Measurements from ENCODE around the gene CEP78.

DNA sequence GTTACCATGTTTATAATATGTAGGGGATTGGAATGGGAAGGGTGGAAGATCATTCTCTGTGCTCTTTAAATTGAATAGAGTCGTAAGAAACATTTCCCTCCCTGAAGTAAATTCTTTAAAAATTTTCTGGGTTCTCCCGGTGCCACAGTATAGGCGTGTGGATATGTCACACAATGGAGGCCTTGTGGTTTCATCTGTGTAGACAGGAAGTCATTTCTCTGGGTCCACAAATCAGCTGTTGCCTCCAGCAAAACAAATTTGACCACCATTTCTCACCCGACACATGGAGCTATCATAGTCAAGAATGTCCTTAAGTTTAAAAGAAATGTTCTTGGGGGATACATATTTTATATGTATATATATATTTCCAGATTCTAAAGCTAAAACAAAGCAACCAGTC is 17.4 kb downstream of the CEP78 start:
- TF ChIP-seq, protein P1, sequence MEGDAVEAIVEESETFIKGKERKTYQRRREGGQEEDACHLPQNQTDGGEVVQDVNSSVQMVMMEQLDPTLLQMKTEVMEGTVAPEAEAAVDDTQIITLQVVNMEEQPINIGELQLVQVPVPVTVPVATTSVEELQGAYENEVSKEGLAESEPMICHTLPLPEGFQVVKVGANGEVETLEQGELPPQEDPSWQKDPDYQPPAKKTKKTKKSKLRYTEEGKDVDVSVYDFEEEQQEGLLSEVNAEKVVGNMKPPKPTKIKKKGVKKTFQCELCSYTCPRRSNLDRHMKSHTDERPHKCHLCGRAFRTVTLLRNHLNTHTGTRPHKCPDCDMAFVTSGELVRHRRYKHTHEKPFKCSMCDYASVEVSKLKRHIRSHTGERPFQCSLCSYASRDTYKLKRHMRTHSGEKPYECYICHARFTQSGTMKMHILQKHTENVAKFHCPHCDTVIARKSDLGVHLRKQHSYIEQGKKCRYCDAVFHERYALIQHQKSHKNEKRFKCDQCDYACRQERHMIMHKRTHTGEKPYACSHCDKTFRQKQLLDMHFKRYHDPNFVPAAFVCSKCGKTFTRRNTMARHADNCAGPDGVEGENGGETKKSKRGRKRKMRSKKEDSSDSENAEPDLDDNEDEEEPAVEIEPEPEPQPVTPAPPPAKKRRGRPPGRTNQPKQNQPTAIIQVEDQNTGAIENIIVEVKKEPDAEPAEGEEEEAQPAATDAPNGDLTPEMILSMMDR (IDR thresholded peaks at IDR 0.05 in 8 of 11, conservative IDR thresholded peaks at IDR 0.05 in 3 of 11): no peak
- TF ChIP-seq POLR2A (IDR thresholded peaks at IDR 0.05) (no peak), POLR2AphosphoS5 (IDR thresholded peaks at IDR 0.05) (no peak)
